Left lung (tissue), 10 donors: Measurements from ENCODE around the gene WASF2. TPM values are rescaled to one million over a fixed set of nuclear protein-coding genes. Genes with fewer than 3 reads are reported as not detected.

Experiments
- ATAC-seq: fragments of 200-7000 bp; cut with Tn5 transposase; one replicate; pipeline ENCODE4 v1.9.1; 2020; ENCODE audit warnings: moderate library complexity
- DNase-seq, 4 donors: peaks; one replicate each; pipeline ENCODE4 v3.0.0-alpha.2; 2013 to 2020
- H3K27ac ChIP-seq, 2 donors: fragments of 200-600 bp; sonication (generic) in 1 of 2; one replicate each; pipeline versions ENCODE4 v1.5.0 to v1.8.0; 2020 to 2021
- H3K27me3 ChIP-seq, 2 donors: fragments of 200-600 bp; sonication (generic) in 1 of 2; one replicate each; pipeline versions ENCODE4 v1.5.0 to v1.8.0; 2020 to 2021
- H3K36me3 ChIP-seq, 2 donors: fragments of 200-600 bp; sonication (generic) in 1 of 2; one replicate each; pipeline versions ENCODE4 v1.5.0 to v1.8.0; 2020 to 2021
- H3K4me1 ChIP-seq, 2 donors: fragments of 200-600 bp; one replicate each; pipeline ENCODE4 v1.8.0; 2021
- H3K4me3 ChIP-seq, 2 donors: fragments of 200-600 bp; sonication (generic) in 1 of 2; one replicate each; pipeline versions ENCODE4 v1.5.0 to v1.8.0; 2020 to 2021; ENCODE audit warnings: mild to moderate bottlenecking in 1 of 2
- H3K9me3 ChIP-seq, 2 donors: fragments of 200-600 bp; sonication (generic) in 1 of 2; one replicate each; pipeline versions ENCODE4 v1.5.0 to v1.8.0; 2020 to 2021
- CTCF ChIP-seq, 2 donors: fragments of 200-600 bp; sonication (generic) in 1 of 2; IDR thresholded peaks; one replicate each; pipeline versions ENCODE4 v1.5.0 to v1.8.0; 2021; ENCODE audit warnings: antibody characterized with exemption in 2 of 2
- intact Hi-C, 2 donors: fragments of 100-400 bp; cut with DNase I; formaldehyde crosslinking; loops; one replicate each; pipeline versions ENCODE4 v1.11.2 to v1.14.2; 2022
- polyA plus RNA-seq, 6 donors: library from polyadenylated mRNA; unstranded; fragments of 120-200 nt; gene quantifications; one replicate each; pipeline ENCODE4 v1.2.1, GENCODE V29; 2013; ENCODE audit not compliant: insufficient read length in 6 of 6
- total RNA-seq, 2 donors: library from RNA; stranded (reverse); fragmentation: NEBNext Ultra II Directional; extraction: Animal tissue kit (Norgen Biotek cat#: 25700); gene quantifications; one replicate each; pipeline ENCODE4 v1.2.1, GENCODE V29; 2021
- donor health status: DM: no; HTN: yes; CAD: no.
- donor health status: DM: no; HTN: no; CAD: no.

The WASF2 gene
- total and polyA plus RNA-seq, 8 donors = 108 to 147 (median 134) TPM

GRCh38 chr1:27405074-27405473 lies 84.9 kb downstream of the WASF2 start:
- H3K4me1 ChIP-seq = peaks cover 26 to 44% of the 10 kb centered on the region in 2 donors
- no peaks in the 10 kb centered on the region for H3K9me3 ChIP-seq
- intact Hi-C loops = loop anchor here in 1 of 2 donors (10.0 kb wide), 1 partner anchor 260 kb away; no protein-coding TSS in a partner anchor
- no peaks in the 10 kb centered on the region for H3K27me3 ChIP-seq
- H3K27ac ChIP-seq = peak overlapping the region in 1 of 2 donors; percentile 59
- ATAC-seq (peak; percentile 1), DNase-seq (peak in 1 of 4 donors; percentile 69)
- H3K4me3 ChIP-seq = no peak overlapping the region
- no peak for TF ChIP-seq CTCF (IDR thresholded peaks at IDR 0.05)
- peaks cover 0 to 57% of the 10 kb centered on the region in 2 donors for H3K36me3 ChIP-seq

- Histone ChIP-seq H3K27me3 (no peaks in the 10 kb centered on the region), H3K27ac (peak overlapping the region; percentile 59 to 60), H3K4me1 (peaks cover 26 to 53% of the 10 kb centered on the region in 2 donors), H3K9me3 (no peaks in the 10 kb centered on the region), H3K4me3 (no peak overlapping the region), H3K36me3 (peaks cover 0 to 45% of the 10 kb centered on the region in 2 donors)
- TF ChIP-seq CTCF (IDR thresholded peaks at IDR 0.05) = no peak
- no peak for ATAC-seq
- DNase-seq = no peak
- intact Hi-C loops = loop anchor here in 1 of 2 donors (5.0 to 10.0 kb wide), 2 partner anchors 203 to 261 kb away; no protein-coding TSS in a partner anchor
These were observed 86.0 kb downstream of the WASF2 start for GRCh38 chr1:27403931-27404330.

- Histone ChIP-seq H3K4me1 (peaks cover 26 to 56% of the 10 kb centered on the region in 2 donors), H3K4me3 (no peak overlapping the region), H3K36me3 (peaks cover 0 to 38% of the 10 kb centered on the region in 2 donors), H3K27ac (peak overlapping the region; percentile 59 to 60), H3K27me3 (no peaks in the 10 kb centered on the region), H3K9me3 (no peaks in the 10 kb centered on the region)
- intact Hi-C loops = loop anchor here in 1 of 2 donors (5.0 to 10.0 kb wide), 2 partner anchors 204 to 262 kb away; no protein-coding TSS in a partner anchor
- DNase-seq (peak in 2 of 4 donors; percentile 62 to 79), ATAC-seq (peak; percentile 40)
- no peak for TF ChIP-seq CTCF (IDR thresholded peaks at IDR 0.05)
These were observed 86.8 kb downstream of the WASF2 start for GRCh38 chr1:27403065-27403726.

- H3K9me3 ChIP-seq = no peaks in the 10 kb centered on the region
- DNase-seq = peak in 3 of 4 donors; percentile 69 to 88 (median 86)
- H3K36me3 ChIP-seq = peaks cover 0 to 29% of the 10 kb centered on the region in 2 donors
- intact Hi-C loops = loop anchor here in 1 of 2 donors (5.0 to 10.0 kb wide), 2 partner anchors 205 to 262 kb away; no protein-coding TSS in a partner anchor
- TF ChIP-seq CTCF (IDR thresholded peaks at IDR 0.05) = peak; percentile 34 to 52
- no peaks in the 10 kb centered on the region for H3K27me3 ChIP-seq
- H3K27ac ChIP-seq = peak overlapping the region; percentile 59 to 60
- peak; percentile 83 for ATAC-seq
- no peak overlapping the region for H3K4me3 ChIP-seq
- peaks cover 26 to 56% of the 10 kb centered on the region in 2 donors for H3K4me1 ChIP-seq
These were observed 87.6 kb downstream of the WASF2 start for GRCh38 chr1:27402349-27402754.

- ATAC-seq = no peak
- H3K36me3 ChIP-seq = peaks cover 0 to 15% of the 10 kb centered on the region in 2 donors
These were observed 89.0 kb downstream of the WASF2 start for GRCh38 chr1:27400963-27401341.

More at GRCh38 chr1:27400963-27401341, 89.0 kb downstream of the WASF2 start:
- Histone ChIP-seq H3K9me3 (no peaks in the 10 kb centered on the region), H3K27ac (no peak overlapping the region), H3K4me3 (no peak overlapping the region), H3K27me3 (no peaks in the 10 kb centered on the region), H3K4me1 (peaks cover 26 to 56% of the 10 kb centered on the region in 2 donors)
- intact Hi-C loops = loop anchor here in 1 of 2 donors (5.0 to 10.0 kb wide), 2 partner anchors 206 to 264 kb away; no protein-coding TSS in a partner anchor
- DNase-seq = no peak
- TF ChIP-seq CTCF (IDR thresholded peaks at IDR 0.05) = no peak
